Daoy (cell line): ENCODE results near the gene C1orf21. TPM values are rescaled to one million over a fixed set of nuclear protein-coding genes. Genes with fewer than 3 reads are reported as not detected.

ENCODE experiments used
- DNase-seq: peaks from one replicate; pipeline ENCODE4 v3.0.0-alpha.2; 2015; ENCODE audit warnings: low read depth
- total RNA-seq: library from RNA; depleted of rRNA; stranded (reverse); fragments of >200 nt; shearing (Covaris generic); gene quantifications from 2 replicates; pipeline ENCODE4 v1.2.3, GENCODE V29; 2014

The C1orf21 gene
- total RNA-seq, 1 experiment from 2014 or later, result 17.8 TPM

DNA sequence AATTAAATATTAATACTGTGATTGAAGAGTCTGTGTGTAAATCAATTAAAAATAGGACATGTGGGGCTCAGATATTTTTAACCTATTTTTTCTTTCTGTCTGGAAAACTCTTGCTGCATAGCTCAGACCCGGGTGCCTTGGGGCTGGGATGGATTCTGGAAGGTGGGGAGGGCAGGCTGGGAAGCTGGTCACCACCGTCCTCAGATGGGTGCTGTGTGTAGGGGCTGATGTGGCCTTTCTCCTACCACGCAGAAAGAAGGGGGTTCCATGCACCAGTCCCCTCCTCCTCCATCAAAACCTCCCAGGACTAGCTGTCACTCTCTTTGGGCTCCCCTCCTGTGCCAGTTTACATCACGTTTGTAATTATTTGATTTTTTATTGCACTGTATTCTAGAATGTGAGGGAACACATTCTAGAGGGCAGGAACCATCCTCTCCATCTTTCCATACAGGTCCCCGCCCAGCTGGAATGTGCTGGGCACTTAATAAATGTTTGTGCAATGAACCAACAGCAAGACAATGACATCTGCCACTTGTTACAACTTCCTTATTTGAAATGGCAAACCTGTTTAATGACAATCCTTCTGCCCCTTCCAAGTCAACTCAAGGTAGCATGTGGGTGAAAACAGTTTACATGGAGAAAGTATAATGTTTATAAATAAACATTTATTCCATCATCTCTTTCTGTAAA is 263.5 kb downstream of the C1orf21 start:
- no peak for DNase-seq

DNA sequence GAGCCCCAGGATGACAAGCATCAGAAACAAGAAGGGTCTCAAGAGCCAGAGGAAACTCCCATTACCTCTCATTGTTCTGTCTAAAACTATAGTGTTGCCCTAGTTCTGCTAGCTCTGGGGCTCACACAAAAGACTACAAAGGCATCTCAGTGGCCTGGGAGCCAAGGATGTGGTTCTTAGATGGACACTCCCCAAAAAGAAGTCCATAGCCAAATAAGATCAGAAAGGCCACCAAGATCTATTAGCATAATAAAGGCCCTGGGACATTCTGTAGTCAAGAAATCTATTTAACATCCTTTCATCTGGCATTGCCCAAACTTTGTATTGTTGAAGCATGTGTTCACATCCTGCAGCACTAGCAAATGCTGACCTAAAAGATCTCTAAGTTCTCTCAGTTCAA is 268.4 kb downstream of the C1orf21 start:
- no peak for DNase-seq

DNA sequence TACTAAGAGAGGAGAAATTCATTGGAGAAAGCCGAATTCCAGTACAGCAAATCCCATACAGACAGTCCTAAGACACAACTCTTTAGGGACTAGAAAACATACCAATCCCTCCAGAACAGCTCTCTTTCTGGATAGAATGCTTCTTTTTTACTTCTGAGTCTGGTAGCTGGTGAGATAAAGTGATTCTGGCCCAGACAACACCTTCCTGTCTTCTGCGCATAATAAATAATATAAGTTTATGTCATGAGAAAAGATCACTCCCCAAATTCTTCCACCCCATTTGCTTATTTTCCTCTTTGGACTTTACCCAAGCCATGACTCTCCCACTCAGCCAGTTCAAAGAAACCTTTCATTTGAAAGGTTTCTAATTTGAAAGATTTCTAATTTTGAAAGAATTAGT is 269.4 kb downstream of the C1orf21 start:
- DNase-seq, result no peak

DNA sequence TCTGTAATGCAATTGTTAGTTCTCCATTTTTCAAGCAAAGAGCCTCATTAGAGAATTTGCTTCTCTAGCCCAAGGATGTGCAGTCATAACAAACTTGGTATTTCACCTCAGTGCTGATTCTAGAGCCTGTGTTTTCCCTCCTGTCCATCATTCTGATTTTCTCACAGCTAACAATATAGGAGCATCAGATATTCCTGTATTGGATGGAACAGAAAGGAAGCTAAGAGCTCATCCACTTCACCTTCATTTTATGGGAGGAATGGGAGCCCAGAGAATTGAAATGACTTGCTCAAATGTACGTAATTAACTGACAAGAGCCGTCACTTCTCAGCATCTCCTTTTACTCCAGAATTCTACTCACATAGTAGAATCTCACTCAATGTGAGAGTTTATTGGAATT is 271.2 kb downstream of the C1orf21 start:
- no peak for DNase-seq

DNA sequence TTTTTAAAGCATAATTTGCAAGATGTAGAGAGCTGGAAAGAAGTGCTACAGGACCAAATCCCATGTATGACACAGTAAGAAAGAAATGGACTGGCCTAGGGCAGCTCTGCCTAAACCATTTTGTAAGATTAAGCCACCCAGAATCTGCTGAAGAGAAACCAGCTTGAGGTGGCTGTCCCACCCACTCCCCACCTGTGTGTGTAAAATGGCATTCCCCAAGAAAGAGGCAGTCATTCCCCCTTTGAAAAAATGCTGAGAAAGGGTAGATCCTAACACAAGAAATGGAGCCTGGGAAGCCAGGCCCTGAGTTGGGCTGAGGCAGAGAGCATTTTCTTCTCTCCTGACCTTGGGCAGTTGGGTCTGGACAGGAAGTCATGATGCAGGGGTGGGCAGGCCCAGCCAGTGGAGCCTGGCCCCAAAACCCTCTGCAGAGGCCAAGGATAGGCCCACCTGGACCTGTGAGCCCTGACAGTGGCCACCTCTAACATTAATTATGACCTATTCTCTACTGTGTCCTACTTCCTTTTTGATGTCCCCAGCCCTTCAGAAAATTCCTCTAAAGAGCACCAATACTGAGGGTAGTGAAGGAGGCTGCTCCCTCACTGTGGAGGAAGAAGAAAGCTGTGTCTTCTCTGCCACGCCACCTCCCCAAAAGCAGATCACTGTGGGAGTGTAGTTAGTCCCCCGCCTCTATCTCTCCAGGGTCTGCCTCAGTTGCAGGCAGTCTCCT is 273.8 kb downstream of the C1orf21 start:
- DNase-seq, result no peak

DNA sequence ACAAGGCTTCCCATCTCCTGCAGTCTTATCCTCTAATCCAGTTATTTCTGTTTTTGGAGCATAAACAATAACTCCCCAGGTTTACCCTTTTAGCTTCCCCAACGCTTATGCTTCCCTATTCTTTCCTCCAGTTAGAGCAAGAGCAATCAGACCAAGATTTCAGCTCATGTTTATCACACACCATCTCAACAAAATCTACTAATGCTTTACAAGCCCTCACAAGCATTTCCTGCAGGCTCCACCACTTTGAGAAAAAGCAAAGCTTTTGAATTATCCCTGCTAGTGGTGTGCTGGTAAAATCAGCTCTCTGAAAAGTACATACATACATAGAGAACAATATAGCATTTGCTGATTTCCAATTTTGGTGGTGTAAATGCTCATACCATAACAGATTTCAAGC is 275.0 kb downstream of the C1orf21 start:
- DNase-seq, result no peak

DNA sequence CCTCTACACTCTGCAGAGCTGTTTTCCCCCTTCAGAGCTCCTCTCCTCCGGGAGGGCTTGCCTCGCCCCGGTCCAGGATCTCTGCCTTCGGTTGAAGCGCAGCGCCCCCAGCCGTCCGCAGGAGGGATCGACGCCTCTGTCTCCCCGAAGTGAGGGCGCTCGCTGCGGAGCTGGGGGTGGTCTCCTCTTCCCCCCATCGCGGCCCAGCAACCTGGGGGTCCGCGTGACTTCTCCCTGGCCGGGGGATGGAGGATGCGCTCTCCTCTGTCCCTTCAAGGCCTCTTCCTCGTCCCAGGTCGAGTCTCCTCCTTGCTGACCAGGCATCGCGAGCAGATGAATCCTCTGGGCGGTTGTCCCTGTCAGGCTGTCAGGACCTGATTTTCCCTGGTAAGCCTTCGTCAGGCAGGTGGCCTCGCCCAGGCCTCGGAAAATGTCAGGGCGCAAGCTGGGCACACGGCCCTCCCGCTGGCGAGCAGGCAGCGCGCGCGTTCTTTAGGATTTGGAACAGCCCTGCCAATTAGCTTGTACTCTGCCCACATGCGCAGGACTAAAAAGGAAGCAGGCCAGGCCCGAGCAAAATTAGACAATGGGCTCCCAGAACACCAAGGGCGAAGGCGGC is 277.3 kb downstream of the C1orf21 start:
- DNase-seq, result peak; percentile 71

DNA sequence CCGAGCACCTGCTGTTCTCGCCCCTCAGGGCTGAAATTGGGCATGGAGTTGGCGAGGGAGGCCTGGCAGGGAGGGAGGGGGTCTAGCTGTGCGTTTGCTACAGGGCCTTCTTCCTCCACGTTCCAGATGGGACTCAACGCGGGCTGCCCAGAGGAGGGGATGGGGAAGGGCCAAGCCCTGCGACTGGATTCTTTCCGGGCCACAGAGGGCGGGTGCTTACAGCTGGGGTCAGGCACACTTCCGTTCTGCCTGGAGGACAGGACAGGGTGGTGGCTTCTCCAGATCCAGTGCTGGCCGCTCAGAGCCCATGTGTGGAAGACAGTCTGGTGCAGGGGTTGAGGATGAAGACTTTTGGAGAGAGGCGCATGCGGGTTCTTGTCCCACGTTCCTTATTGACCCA is 277.8 kb downstream of the C1orf21 start:
- DNase-seq, result no peak

DNA sequence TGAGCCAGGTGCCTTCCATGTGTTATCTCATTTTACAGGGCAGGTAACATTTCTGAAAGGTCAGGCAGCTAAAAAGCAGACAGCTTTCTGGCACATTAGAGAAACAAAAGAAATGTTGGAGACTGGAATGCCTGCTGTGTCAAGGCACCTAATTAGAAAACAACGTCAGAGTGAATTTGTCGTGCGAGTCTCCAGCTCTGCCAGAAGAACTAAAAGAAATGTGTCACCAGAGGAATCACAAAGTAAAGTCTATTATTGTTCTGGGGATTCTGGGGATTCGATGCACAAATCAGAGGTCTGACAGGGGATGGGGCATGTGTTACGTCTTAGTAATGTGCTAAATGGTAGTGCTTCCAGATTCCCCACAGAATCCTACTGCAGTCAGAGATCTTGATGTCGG is 278.5 kb downstream of the C1orf21 start:
- DNase-seq, result no peak

DNA sequence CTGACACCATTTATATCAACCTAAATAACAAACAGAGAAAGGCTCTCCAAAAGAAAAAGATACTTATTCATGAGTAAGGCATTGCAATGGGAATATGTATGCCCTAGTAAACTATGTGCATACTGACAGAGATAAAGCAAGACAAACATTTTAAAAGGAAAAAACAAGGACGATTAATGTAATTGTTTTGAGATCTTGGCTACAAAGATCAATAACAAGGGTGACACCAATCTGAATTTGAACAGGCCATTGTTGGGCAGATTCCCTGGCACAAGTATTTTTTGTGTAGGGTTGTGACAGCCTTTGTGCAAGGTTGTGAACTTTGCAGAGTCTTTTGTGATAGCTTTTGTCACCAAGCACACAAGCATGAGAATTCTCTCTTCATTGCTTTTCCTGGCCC is 282.6 kb downstream of the C1orf21 start:
- DNase-seq, result no peak

DNA sequence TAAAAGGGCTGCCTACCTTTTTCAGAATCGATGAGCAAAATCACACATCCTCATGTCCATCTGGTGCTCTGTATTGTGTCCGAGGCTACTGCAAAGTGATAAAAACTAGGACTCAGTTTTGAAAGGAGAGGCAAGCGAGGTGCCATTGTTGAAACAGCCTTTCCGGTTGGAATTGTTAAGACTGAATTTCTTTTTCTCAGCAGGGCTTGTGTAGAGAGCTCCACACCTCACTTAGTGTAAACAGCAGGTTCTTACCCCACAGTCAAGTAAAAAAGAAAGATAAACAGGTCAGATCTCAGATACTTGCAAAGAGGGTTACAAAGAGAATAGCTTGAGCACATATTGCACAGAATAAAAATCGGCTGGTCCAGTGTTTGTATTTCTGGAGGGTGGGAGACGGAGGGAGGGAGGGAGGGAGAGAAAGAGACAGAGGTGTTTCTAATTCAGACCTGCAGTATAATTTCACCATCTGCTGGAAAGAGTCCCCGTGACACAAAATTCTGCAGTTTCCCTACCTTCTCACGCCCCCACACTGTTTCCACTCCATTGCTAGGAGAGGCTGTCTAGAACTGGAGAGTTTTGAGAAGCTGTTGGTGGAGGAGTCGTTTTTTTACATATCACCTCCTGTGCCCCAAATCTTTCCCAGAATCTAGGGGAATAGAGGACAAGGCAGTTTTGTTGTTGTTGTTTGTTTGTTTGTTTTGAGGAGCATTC is 285.3 kb downstream of the C1orf21 start:
- no peak for DNase-seq

DNA sequence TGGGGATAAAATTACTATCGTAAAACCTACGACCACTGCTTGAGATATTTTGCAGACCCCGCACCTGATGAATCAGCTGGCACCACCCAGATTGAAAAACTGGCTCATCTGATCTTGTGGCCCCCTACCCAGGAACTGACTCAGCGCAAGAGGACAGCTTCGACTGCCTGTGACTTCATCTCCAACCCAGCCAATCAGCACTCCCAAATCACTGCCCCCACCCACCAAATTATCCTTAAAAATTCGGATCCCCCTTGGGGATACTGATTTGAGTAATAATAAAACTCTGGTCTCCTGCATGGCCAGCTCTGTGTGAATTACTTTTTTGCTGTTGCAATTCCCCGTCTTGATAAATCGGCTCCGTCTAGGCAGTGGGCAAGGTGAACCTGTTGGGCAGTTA is 286.5 kb downstream of the C1orf21 start:
- DNase-seq, result no peak

DNA sequence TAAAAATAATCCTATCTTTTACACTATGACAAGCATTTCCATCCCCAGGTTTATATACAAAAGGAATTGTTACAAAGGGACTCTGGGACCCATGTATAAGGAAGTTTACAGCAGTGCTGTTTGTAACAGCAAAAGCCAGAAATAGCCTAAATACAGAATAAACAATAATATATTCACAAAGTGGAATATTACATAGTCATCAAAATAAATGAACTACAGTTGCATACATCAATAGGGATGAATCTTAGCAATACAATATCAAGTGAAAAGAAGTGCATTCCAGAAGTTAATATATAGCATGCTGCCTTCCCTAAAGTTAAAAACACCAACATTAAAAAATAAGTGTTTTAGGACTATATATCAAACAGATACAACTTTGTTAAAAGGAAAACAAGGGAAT is 290.5 kb downstream of the C1orf21 start:
- DNase-seq, result no peak
